ENCODE results near the gene MAP3K2. TPM values are rescaled to one million over a fixed set of nuclear protein-coding genes. Genes with fewer than 3 reads are reported as not detected.

Gene MAP3K2
- polyA plus RNA-seq, 1 donor from 2014 or later = 37.0 TPM

DNA sequence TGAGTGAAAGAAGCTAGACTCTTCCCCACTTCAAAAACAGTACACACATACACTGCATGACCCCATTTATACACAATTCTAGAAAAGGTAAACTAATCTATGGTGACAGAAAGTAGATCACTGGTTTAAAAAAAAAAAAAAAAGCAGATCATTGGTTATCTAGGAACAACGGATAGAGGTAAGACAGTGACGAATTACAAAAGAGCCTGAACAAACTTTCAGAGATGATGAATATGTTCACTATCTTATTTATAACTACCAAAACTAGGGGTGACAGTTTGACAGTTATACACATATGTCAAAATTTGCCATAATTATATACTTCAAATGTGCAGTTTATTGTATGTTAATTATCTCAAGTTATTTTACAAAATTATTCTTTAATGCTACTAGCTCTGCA is 27.5 kb downstream of the MAP3K2 start:
- Histone ChIP-seq H3K79me2 (replicated peaks; ENCODE audit: insufficient read depth, low read length) (peaks cover 39% of the 10 kb centered on the region), H3K9ac (ENCODE audit: low read length) (no peak overlapping the region), H3K36me3 (ENCODE audit: insufficient read depth, low read length) (no peaks in the 10 kb centered on the region), H3K4me3 (ENCODE audit: low read length) (no peak overlapping the region), H3K27me3 (ENCODE audit: insufficient read depth, low read depth, low read length) (no peaks in the 10 kb centered on the region), H3K27ac (ENCODE audit: low read length) (no peak overlapping the region), H3K9me3 (ENCODE audit: low read length) (peaks cover 5% of the 10 kb centered on the region), H4K20me1 (ENCODE audit: insufficient read depth) (no peaks in the 10 kb centered on the region), H3K9me2 (ENCODE audit: insufficient read depth, low read length) (no peaks in the 10 kb centered on the region), H2AFZ (ENCODE audit: low read depth, low read length) (no peak overlapping the region), H3K4me2 (ENCODE audit: low read length) (no peak overlapping the region), H3F3A (ENCODE audit: insufficient read depth, low read length, poor library complexity, severe bottlenecking) (no peaks in the 10 kb centered on the region)
- TF ChIP-seq, protein P1, sequence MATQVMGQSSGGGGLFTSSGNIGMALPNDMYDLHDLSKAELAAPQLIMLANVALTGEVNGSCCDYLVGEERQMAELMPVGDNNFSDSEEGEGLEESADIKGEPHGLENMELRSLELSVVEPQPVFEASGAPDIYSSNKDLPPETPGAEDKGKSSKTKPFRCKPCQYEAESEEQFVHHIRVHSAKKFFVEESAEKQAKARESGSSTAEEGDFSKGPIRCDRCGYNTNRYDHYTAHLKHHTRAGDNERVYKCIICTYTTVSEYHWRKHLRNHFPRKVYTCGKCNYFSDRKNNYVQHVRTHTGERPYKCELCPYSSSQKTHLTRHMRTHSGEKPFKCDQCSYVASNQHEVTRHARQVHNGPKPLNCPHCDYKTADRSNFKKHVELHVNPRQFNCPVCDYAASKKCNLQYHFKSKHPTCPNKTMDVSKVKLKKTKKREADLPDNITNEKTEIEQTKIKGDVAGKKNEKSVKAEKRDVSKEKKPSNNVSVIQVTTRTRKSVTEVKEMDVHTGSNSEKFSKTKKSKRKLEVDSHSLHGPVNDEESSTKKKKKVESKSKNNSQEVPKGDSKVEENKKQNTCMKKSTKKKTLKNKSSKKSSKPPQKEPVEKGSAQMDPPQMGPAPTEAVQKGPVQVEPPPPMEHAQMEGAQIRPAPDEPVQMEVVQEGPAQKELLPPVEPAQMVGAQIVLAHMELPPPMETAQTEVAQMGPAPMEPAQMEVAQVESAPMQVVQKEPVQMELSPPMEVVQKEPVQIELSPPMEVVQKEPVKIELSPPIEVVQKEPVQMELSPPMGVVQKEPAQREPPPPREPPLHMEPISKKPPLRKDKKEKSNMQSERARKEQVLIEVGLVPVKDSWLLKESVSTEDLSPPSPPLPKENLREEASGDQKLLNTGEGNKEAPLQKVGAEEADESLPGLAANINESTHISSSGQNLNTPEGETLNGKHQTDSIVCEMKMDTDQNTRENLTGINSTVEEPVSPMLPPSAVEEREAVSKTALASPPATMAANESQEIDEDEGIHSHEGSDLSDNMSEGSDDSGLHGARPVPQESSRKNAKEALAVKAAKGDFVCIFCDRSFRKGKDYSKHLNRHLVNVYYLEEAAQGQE (IDR thresholded peaks at IDR 0.05; ENCODE audit: borderline replicate concordance) = no peak
- TF ChIP-seq, protein P2, sequence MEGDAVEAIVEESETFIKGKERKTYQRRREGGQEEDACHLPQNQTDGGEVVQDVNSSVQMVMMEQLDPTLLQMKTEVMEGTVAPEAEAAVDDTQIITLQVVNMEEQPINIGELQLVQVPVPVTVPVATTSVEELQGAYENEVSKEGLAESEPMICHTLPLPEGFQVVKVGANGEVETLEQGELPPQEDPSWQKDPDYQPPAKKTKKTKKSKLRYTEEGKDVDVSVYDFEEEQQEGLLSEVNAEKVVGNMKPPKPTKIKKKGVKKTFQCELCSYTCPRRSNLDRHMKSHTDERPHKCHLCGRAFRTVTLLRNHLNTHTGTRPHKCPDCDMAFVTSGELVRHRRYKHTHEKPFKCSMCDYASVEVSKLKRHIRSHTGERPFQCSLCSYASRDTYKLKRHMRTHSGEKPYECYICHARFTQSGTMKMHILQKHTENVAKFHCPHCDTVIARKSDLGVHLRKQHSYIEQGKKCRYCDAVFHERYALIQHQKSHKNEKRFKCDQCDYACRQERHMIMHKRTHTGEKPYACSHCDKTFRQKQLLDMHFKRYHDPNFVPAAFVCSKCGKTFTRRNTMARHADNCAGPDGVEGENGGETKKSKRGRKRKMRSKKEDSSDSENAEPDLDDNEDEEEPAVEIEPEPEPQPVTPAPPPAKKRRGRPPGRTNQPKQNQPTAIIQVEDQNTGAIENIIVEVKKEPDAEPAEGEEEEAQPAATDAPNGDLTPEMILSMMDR (IDR thresholded peaks at IDR 0.05; ENCODE audit: poor library complexity, severe bottlenecking) = no peak
- TF ChIP-seq POLR2AphosphoS5 (IDR thresholded peaks at IDR 0.05) (no peak), EP300 (conservative IDR thresholded peaks at IDR 0.05; ENCODE audit: poor library complexity, severe bottlenecking) (no peak), RAD21 (conservative IDR thresholded peaks at IDR 0.05) (no peak)

DNA sequence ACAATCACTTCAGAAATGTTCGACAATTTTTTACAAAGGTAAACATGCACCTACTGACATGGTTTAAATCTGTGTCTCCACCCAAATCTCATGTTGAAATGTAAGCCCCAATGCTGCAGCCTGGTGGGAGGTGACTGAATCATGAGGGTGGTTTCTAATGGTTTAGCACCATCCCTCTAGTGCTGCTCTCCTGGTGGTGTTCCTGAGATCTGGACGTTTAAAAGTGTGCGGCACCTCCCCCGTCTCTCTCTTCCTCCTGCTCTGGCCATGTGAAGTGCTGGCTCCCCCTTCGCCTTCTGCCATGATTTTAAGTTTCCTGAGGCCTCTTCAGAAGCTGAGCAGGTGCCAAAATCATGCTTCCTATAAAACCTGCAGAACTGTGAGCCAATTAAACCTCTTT is 28.3 kb downstream of the MAP3K2 start:
- H3F3A ChIP-seq (ENCODE audit: insufficient read depth, low read length, poor library complexity, severe bottlenecking) = no peaks in the 10 kb centered on the region
- H3K27me3 ChIP-seq (ENCODE audit: insufficient read depth, low read depth, low read length) = no peaks in the 10 kb centered on the region
- H3K4me3 ChIP-seq (ENCODE audit: low read length) = no peak overlapping the region
- no peak overlapping the region for H3K9ac ChIP-seq (ENCODE audit: low read length)
- no peak overlapping the region for H3K4me2 ChIP-seq (ENCODE audit: low read length)
- TF ChIP-seq EP300 (conservative IDR thresholded peaks at IDR 0.05; ENCODE audit: poor library complexity, severe bottlenecking) (no peak), EZH2 (IDR thresholded peaks at IDR 0.05; ENCODE audit: borderline replicate concordance, insufficient read depth, low read length, poor library complexity, severe bottlenecking) (no peak), SMC3 (conservative IDR thresholded peaks at IDR 0.05; ENCODE audit: poor library complexity) (no peak), MXI1 (conservative IDR thresholded peaks at IDR 0.05; ENCODE audit: poor library complexity, severe bottlenecking) (no peak), TAF1 (IDR thresholded peaks at IDR 0.05; ENCODE audit: low read depth) (no peak), POLR2AphosphoS5 (IDR thresholded peaks at IDR 0.05) (no peak), RAD21 (conservative IDR thresholded peaks at IDR 0.05) (no peak)
- TF ChIP-seq, protein P1 (IDR thresholded peaks at IDR 0.05; ENCODE audit: borderline replicate concordance) = no peak
- TF ChIP-seq, protein P2 (IDR thresholded peaks at IDR 0.05; ENCODE audit: poor library complexity, severe bottlenecking) = no peak
- no peak overlapping the region for H3K27ac ChIP-seq (ENCODE audit: low read length)
- no peaks in the 10 kb centered on the region for H3K9me2 ChIP-seq (ENCODE audit: insufficient read depth, low read length)
- H3K9me3 ChIP-seq (ENCODE audit: low read length) = peaks cover 5% of the 10 kb centered on the region
- no peaks in the 10 kb centered on the region for H3K36me3 ChIP-seq (ENCODE audit: insufficient read depth, low read length)
- peaks cover 41% of the 10 kb centered on the region for H3K79me2 ChIP-seq (replicated peaks; ENCODE audit: insufficient read depth, low read length)
- no peak overlapping the region for H2AFZ ChIP-seq (ENCODE audit: low read depth, low read length)
- no peaks in the 10 kb centered on the region for H4K20me1 ChIP-seq (ENCODE audit: insufficient read depth)
